Endodermal cell (in vitro differentiated cells): Measurements from ENCODE around the gene SUPT6H. TPM values are rescaled to one million over a fixed set of nuclear protein-coding genes. Genes with fewer than 3 reads are reported as not detected.
A peak's percentile ranks its signal among the peaks of the same experiment; 100 is the strongest.

Experiments used
- DNase-seq: peaks from one replicate; pipeline ENCODE4 v3.0.0-alpha.2; 2017
- H3K27ac ChIP-seq: 2 replicates; pipeline ENCODE4 v1.5.1; 2013; ENCODE audit warnings: mild to moderate bottlenecking, low read depth, low read length, moderate library complexity
- H3K27me3 ChIP-seq: 2 replicates; pipeline ENCODE4 v1.6.1; 2013; ENCODE audit warnings: mild to moderate bottlenecking, low read length, moderate library complexity; ENCODE audit not compliant: insufficient read depth, control insufficient read depth, poor library complexity, severe bottlenecking
- H3K36me3 ChIP-seq: 2 replicates; pipeline ENCODE4 v1.7.0; 2013; ENCODE audit warnings: mild to moderate bottlenecking, low read length, moderate library complexity; ENCODE audit not compliant: control insufficient read depth, insufficient read depth
- H3K4me1 ChIP-seq: one replicate; pipeline ENCODE4 v1.7.0; 2013; ENCODE audit warnings: low read length; ENCODE audit not compliant: control insufficient read depth, insufficient read depth
- H3K4me3 ChIP-seq: 2 replicates; pipeline ENCODE4 v1.5.1; 2013; ENCODE audit warnings: mild to moderate bottlenecking, low read length, moderate library complexity
- H3K9ac ChIP-seq: 2 replicates; pipeline ENCODE4 v1.6.1; 2013; ENCODE audit warnings: mild to moderate bottlenecking, low read length, moderate library complexity; ENCODE audit not compliant: poor library complexity, severe bottlenecking; ENCODE audit errors: extremely low read depth
- H3K9me3 ChIP-seq: 2 replicates; pipeline ENCODE4 v1.6.1; 2013; ENCODE audit warnings: mild to moderate bottlenecking, low read length, moderate library complexity; ENCODE audit not compliant: control insufficient read depth
- H3K27ac Mint-ChIP-seq: 2 replicates; pipeline ENCODE4 v1.8.0; 2020; ENCODE audit warnings: mixed read lengths
- H3K27me3 Mint-ChIP-seq: 2 replicates; pipeline ENCODE4 v1.8.0; 2021; ENCODE audit warnings: mild to moderate bottlenecking, mixed read lengths; ENCODE audit not compliant: insufficient read depth
- H3K36me3 Mint-ChIP-seq: 2 replicates; pipeline ENCODE4 v1.8.0; 2020; ENCODE audit warnings: low read depth, mixed read lengths
- H3K4me1 Mint-ChIP-seq: 2 replicates; pipeline ENCODE4 v1.8.0; 2020; ENCODE audit warnings: mixed read lengths
- H3K4me3 Mint-ChIP-seq: 2 replicates; pipeline ENCODE4 v1.8.0; 2020; ENCODE audit warnings: mild to moderate bottlenecking, moderate library complexity, mixed read lengths
- H3K9me3 Mint-ChIP-seq: 2 replicates; pipeline ENCODE4 v1.8.0; 2020; ENCODE audit warnings: mild to moderate bottlenecking, mixed read lengths
- CTCF ChIP-seq: fragments of 200-600 bp; sonication (generic); conservative IDR thresholded peaks from 2 replicates; pipeline ENCODE4 v1.5.0; 2021; ENCODE audit warnings: antibody characterized with exemption, mild to moderate bottlenecking
- WGBS, 2 experiments: methylation state at CpG; one replicate each; pipeline versions ENCODE4 v1.1.5 to v1.1.7; 2013; ENCODE audit warnings: missing lambda C conversion rate in 2 of 2, mixed read lengths in 1 of 2; ENCODE audit not compliant: insufficient coverage in 1 of 2, insufficient read length in 1 of 2; 5-methylcytosine and 5-hydroxymethylcytosine counted together
- total RNA-seq, 2 donors: library from RNA; stranded (reverse); fragmentation: NEBNext Ultra II Directional in 1 of 2; extraction: Animal tissue kit (Norgen Biotek cat#: 25700) in 1 of 2; gene quantifications; 2 replicates in 1 of 2; 3 replicates in 1 of 2; pipeline ENCODE4 v1.2.1, GENCODE V29; 2021

SUPT6H gene
- total RNA-seq, 2 donors from 2014 or later: 54.4 to 72.1 TPM

DNA sequence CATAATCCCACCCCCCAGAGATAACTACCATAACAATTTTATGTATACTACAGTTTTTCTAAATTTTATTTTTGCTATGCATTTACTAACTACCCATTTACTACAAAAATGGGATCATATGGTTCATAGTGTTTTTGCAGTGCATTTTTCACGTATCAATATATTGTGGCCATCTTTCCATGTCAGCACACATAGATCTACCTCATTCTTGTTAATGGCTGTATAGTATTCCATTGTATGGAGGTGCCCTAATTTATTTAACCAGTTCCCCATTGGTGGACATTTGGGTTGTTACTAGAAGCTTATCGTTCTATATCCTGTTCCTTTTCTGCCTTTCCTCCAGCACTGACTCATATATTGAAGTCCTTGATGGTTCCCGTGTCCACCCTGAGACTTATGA, 27.0 kb downstream of the SUPT6H start:
- no peak overlapping the region for H3K9ac ChIP-seq
- no peak overlapping the region for H3K4me3 ChIP-seq
- no peaks in the 10 kb centered on the region for H3K27me3 Mint-ChIP-seq
- no peaks in the 10 kb centered on the region for H3K4me1 Mint-ChIP-seq
- H3K4me1 ChIP-seq: no peaks in the 10 kb centered on the region
- H3K9me3 Mint-ChIP-seq: no peaks in the 10 kb centered on the region
- 88 to 95% methylated on average over 1 to 3 of the region's 3 CpGs for WGBS, 2 experiments
- H3K9me3 ChIP-seq: no peaks in the 10 kb centered on the region
- no peak overlapping the region for H3K4me3 Mint-ChIP-seq
- DNase-seq: no peak
- no peak overlapping the region for H3K27ac Mint-ChIP-seq
- TF ChIP-seq CTCF: no peak
- H3K27me3 ChIP-seq: no peaks in the 10 kb centered on the region
- peaks cover 88% of the 10 kb centered on the region for H3K36me3 Mint-ChIP-seq
- H3K27ac ChIP-seq: no peak overlapping the region
- peaks cover 88% of the 10 kb centered on the region for H3K36me3 ChIP-seq

- WGBS, 2 experiments: 96% methylated on average over 1 of the region's 1 CpG; no CpG with 5 or more reads in 1 of the 2 experiments
- peaks cover 12% of the 10 kb centered on the region for H3K4me1 ChIP-seq
- Mint-ChIP-seq H3K27me3 (no peaks in the 10 kb centered on the region), H3K27ac (no peak overlapping the region), H3K36me3 (peaks cover 86% of the 10 kb centered on the region), H3K4me3 (no peak overlapping the region), H3K4me1 (peaks cover 2% of the 10 kb centered on the region), H3K9me3 (no peaks in the 10 kb centered on the region)
- TF ChIP-seq CTCF: no peak
- peaks cover 88% of the 10 kb centered on the region for H3K36me3 ChIP-seq
- no peak overlapping the region for H3K4me3 ChIP-seq
- no peaks in the 10 kb centered on the region for H3K27me3 ChIP-seq
- DNase-seq: no peak
- H3K9ac ChIP-seq: no peak overlapping the region
- H3K27ac ChIP-seq: no peak overlapping the region
- H3K9me3 ChIP-seq: no peaks in the 10 kb centered on the region
Measured at GRCh38 chr17:28693869-28694268, 31.9 kb downstream of the SUPT6H start.

DNA sequence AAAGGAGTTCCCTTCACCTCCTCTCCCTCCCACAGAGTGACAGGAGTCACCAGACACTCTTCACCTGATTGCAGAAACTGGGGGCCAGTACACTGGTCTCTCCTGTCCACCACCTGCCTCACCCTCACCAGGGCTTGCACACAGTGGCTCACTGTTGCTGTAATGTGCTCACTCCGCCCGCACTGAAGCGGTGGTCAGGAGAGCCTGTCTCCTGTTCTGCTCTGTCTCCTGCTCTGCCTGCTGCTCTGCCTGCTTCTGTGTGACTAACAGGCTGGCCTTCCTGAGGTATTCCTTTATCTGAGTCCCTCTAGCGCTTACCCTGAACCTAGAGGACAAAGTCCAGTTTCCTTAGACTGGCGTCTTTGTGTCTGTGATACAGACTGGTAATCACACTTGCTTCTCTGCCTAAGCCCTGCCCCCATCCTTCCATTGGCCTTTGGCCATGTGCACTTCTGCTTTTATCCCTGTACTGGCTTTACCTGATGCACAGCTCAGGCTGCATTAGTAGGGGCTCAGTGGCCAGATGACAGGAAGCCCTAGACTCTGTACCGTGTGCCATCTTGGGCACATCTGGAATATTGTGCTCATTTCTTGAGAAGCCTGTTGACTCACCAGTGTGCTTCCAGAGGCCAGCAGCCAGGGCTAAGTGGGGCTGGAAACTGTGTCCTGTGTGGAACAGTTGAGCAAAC, 36.4 kb downstream of the SUPT6H start:
- H3K27ac ChIP-seq: no peak overlapping the region
- peak overlapping the region; percentile 46 for H3K4me3 ChIP-seq
- DNase-seq: no peak
- H3K27ac Mint-ChIP-seq: peak overlapping the region; percentile 93
- peaks cover 2% of the 10 kb centered on the region for H3K4me1 Mint-ChIP-seq
- peak overlapping the region; percentile 12 for H3K4me3 Mint-ChIP-seq
- peaks cover 95% of the 10 kb centered on the region for H3K36me3 ChIP-seq
- H3K27me3 ChIP-seq: no peaks in the 10 kb centered on the region
- TF ChIP-seq CTCF: no peak
- H3K9ac ChIP-seq: peak overlapping the region; percentile 31
- H3K9me3 Mint-ChIP-seq: no peaks in the 10 kb centered on the region
- no peaks in the 10 kb centered on the region for H3K27me3 Mint-ChIP-seq
- H3K4me1 ChIP-seq: peaks cover 12% of the 10 kb centered on the region
- peaks cover 87% of the 10 kb centered on the region for H3K36me3 Mint-ChIP-seq
- H3K9me3 ChIP-seq: no peaks in the 10 kb centered on the region
- WGBS, 2 experiments: 87 to 94% methylated on average over 6 of the region's 6 CpGs
